Left ventricle myocardium superior (tissue), 1 donor: ENCODE results near the gene ZNF768. TPM values are rescaled to one million over a fixed set of nuclear protein-coding genes. Genes with fewer than 3 reads are reported as not detected.
"Not testable (repeated sequence)": the region's sequence is repeated elsewhere in the genome, so short reads cannot be mapped to it uniquely, and the experiment has no call there.

Source experiments
- ATAC-seq: fragments of 200-7000 bp; cut with Tn5 transposase; one replicate; pipeline ENCODE4 v1.9.1; 2020; ENCODE audit warnings: mild to moderate bottlenecking, moderate library complexity
- DNase-seq: peaks from one replicate; pipeline ENCODE4 v3.0.0-alpha.2; 2020
- intact Hi-C: fragments of 100-400 bp; cut with micrococcal nuclease; formaldehyde crosslinking; loops from one replicate; pipeline ENCODE4 v1.11.0; 2022
- microRNA-seq: library from miRNA; unstranded; fragments of <30 nt; microRNA quantifications from one replicate; pipeline ENCODE4 v1.2.0, GENCODE V29; 2020; ENCODE audit warnings: borderline number of aligned reads
- total RNA-seq: library from RNA; stranded (reverse); fragmentation: NEBNext Ultra II Directional; extraction: Animal tissue kit (Norgen Biotek cat#: 25700); gene quantifications from one replicate; pipeline ENCODE4 v1.2.1, GENCODE V29; 2021
- donor health status: DM: no; HTN: yes; CAD: no; lungs with severe emphysema.

Gene ZNF768
- total RNA-seq, 1 donor from 2014 or later = 75.4 TPM

DNA sequence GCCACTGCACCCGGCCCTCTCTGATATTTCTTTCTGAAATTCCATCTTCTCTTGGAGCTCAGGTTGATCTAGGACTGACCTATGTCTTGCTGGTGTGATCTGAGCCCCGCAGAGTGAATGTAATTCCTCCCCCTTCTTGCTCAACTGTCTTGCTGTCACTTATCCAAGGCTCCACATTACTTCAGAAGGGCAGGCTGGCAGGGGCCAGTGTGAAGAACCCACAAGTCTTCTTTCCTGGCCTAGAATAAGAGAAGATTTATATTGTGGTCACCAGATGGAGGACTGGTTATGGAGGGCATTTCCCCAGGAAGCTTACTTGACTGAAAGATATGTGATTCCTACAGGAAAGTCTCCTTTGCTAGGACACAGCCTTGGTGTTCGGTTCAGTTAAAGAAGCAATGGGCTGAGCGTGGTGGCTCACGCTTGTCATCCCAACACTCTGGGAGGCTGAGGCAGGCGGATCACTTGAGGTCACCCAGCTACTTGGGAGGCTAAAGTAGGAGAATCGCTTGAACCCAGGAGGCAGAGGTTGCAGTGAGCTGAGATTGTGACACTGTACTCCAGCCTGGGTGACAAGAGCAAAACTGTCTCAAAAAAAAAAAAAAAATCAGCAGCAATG is 40.4 kb downstream of the ZNF768 start:
- ATAC-seq (no peak), DNase-seq (no peak)
- intact Hi-C loops = no loop called here

- intact Hi-C loops = no loop called here
- ATAC-seq = no peak
- no peak for DNase-seq
Measured at GRCh38 chr16:30484887-30485286, 41.5 kb downstream of the ZNF768 start.

GRCh38 chr16:30482366-30482765 is 44.0 kb downstream of the ZNF768 start:
- DNase-seq (no peak), ATAC-seq (no peak)
- intact Hi-C loops = no loop called here

GRCh38 chr16:30481381-30481780 is 45.0 kb downstream of the ZNF768 start:
- intact Hi-C loops = no loop called here
- no peak for DNase-seq
- no peak for ATAC-seq

GRCh38 chr16:30478766-30479478 is 47.4 kb downstream of the ZNF768 start:
- ATAC-seq = no peak

GRCh38 chr16:30477773-30478172 is 48.6 kb downstream of the ZNF768 start:
- intact Hi-C loops, ATAC-seq, DNase-seq: not testable (repeated sequence)

More at GRCh38 chr16:30478766-30479478, 47.4 kb downstream of the ZNF768 start:
- no peak for DNase-seq
- intact Hi-C loops = no loop called here

DNA sequence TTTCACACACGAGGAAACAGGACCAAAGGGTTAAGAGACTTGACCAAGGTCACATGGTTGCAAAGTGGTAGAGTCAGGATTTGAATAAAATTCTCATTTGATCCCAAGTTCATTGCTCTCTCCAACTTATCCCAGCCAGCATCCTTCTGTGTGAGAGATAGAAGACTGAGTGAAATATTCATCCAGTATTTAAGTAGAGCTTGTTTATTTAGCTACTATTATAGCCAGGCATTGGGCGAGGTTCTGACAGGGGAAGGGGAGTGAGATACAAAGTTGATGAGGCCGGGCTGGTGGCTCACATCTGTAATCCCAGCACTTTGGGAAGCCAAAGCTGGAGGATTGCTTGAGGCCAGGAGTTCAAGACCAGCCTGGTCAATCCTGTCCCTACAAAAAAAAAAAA is 49.4 kb downstream of the ZNF768 start:
- no peak for ATAC-seq
- DNase-seq = no peak
- intact Hi-C loops = no loop called here

DNA sequence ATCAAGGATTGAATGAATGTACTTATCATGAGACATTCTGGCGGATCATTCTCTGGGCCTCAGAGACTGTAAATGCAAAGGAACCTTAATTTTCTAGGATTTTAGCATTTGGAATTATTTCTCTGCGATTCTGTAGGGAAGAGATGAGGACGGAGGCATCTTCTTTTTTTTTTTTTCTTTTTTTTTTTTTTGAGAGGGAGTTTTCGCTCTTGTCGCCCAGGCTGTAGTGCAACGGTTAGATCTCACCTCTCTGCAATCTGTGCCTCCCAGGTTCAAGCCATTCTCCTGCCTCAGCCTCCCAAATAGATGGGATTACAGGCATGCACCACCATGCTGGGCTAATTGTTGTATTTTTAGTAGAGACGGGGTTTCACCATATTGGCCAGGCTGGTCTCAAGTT is 51.7 kb downstream of the ZNF768 start:
- intact Hi-C loops = no loop called here
- ATAC-seq = no peak
- DNase-seq = no peak

DNA sequence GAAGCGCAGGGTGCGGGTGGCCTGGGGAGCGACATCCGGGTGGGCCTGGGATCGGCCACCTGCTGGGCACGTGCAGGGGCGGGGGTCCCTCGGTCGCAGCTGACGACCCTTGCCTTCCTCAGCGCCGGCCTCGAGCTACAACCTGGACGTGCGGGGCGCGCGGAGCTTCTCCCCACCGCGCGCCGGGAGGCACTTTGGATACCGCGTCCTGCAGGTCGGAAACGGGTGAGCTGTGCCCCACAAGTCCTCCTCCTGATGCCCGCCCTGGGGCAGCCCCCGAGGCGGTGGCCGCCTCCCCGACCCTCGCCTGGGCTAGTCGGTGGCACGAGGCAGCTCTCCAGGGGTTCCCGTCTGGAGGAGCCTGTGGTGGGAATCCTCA is 52.3 kb downstream of the ZNF768 start:
- ATAC-seq (no peak), DNase-seq (no peak)
- intact Hi-C loops = no loop called here

Small RNA genes lying within 50 kb of the gene (microRNA-seq; reads per million reads assigned to microRNA genes)
- not detected for gene MIR4518

Other genes with a start within 250 kb of the ZNF768 start
- 29.3 TPM for gene CD2BP2, start 171.3 kb downstream of the ZNF768 start, total RNA-seq
- gene TBC1D10B, start 156.1 kb downstream of the ZNF768 start, total RNA-seq = 26.4 TPM
- not detected for gene MYL11, start 151.8 kb downstream of the ZNF768 start, total RNA-seq
- gene SEPTIN1, start 144.0 kb downstream of the ZNF768 start, total RNA-seq = 2.5 TPM
- 5.2 TPM for gene ZNF48, start 131.1 kb downstream of the ZNF768 start, total RNA-seq
- gene ZNF771, start 119.0 kb downstream of the ZNF768 start, total RNA-seq = 6.1 TPM
- gene DCTPP1, start 96.5 kb downstream of the ZNF768 start, total RNA-seq = 37.5 TPM
- gene SEPHS2, start 80.7 kb downstream of the ZNF768 start, total RNA-seq = 30.6 TPM
- gene ITGAL, start 53.8 kb downstream of the ZNF768 start, total RNA-seq = 3.3 TPM
- 9.0 TPM for gene ZNF747, start 8.3 kb upstream of the ZNF768 start, total RNA-seq
- 9.1 TPM for gene ZNF764, start 31.8 kb upstream of the ZNF768 start, total RNA-seq
- 10.0 TPM for gene ZNF688, start 45.1 kb upstream of the ZNF768 start, total RNA-seq
- gene ZNF785, start 59.1 kb upstream of the ZNF768 start, total RNA-seq = 7.3 TPM
- gene ZNF689, start 83.8 kb upstream of the ZNF768 start, total RNA-seq = 4.8 TPM
- 22.0 TPM for gene PRR14, start 124.4 kb upstream of the ZNF768 start, total RNA-seq
- gene FBRS, start 131.9 kb upstream of the ZNF768 start, total RNA-seq = 30.4 TPM
- gene SRCAP, start 172.6 kb upstream of the ZNF768 start, total RNA-seq = 49.3 TPM
- gene PHKG2, start 221.9 kb upstream of the ZNF768 start, total RNA-seq = 16.7 TPM
- gene CFAP119, start 235.5 kb upstream of the ZNF768 start, total RNA-seq = 1.1 TPM
- gene RNF40, start 235.8 kb upstream of the ZNF768 start, total RNA-seq = 49.3 TPM